ENCODE data around the gene RPEL1. TPM values are rescaled to one million over a fixed set of nuclear protein-coding genes. Genes with fewer than 3 reads are reported as not detected.
A peak's percentile ranks its signal among the peaks of the same experiment; 100 is the strongest.

Gene RPEL1
- total RNA-seq, 4 donors from 2014 or later: 0.26 to 0.35 TPM; not detected in 2

DNA sequence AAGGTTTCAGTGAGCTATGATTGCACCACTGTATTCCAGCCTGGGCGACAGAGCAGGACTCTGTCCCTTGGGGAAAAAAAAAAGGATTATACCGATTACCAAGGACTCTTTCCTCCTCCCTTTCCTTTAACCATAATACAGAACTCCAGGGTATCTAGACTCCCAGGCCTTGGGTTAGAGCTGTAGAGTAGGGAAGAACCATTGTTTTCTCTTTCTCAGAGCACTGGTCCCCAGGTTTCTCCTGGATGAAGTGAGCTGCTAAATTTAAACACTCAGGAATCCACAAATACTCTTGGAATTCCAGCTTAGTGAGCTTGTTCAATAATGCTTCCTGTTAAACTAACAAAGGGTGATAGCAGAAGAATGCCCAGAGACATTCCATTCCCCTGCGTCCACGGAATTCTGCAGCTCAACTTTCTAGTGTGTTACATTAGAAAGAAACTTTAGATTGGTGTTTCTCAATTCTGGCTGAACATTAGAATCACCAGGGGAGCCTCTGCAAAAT lies 14.6 kb upstream of the RPEL1 start:
- peak overlapping the region in 1 of 2 donors; percentile 57 for H3K27ac ChIP-seq

DNA sequence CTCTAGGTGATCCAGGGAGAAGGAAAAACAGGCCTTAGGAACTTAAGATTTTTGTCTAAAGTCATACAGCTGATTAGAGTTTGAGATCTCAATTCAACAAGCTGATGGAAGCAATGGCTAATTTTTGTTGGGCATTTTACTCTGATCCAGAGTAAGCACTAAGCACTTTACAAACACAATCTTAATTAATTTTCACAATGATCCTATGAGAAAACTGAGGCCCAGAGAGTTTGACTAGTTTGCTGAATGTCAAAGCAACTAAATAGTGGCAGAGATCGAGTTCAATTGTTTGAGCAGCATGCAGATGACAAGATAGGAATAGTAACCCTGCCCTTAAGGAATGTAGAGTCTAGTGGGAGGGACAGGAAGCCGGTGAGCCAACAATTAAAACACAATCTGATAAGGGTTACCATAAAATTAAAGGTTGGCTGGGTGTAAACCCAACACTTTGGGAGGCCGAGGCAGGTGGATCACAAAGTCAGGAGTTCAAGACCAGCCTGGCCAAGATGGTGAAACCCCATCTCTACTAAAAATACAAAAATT lies 13.5 kb upstream of the RPEL1 start:
- Histone ChIP-seq H3K36me3 (no peaks in the 10 kb centered on the region), H3K27me3 (no peaks in the 10 kb centered on the region), H3K4me3 (no peak overlapping the region), H3K4me1 (no peaks in the 10 kb centered on the region), H3K9me3 (no peaks in the 10 kb centered on the region), H3K27ac (no peak overlapping the region)
- DNase-seq: no peak
- intact Hi-C loops (cut with DNase I; ENCODE audit: low total_unique reads): no loop called here
- TF ChIP-seq POLR2A (IDR thresholded peaks at IDR 0.05): no peak
- TF ChIP-seq, protein P1, sequence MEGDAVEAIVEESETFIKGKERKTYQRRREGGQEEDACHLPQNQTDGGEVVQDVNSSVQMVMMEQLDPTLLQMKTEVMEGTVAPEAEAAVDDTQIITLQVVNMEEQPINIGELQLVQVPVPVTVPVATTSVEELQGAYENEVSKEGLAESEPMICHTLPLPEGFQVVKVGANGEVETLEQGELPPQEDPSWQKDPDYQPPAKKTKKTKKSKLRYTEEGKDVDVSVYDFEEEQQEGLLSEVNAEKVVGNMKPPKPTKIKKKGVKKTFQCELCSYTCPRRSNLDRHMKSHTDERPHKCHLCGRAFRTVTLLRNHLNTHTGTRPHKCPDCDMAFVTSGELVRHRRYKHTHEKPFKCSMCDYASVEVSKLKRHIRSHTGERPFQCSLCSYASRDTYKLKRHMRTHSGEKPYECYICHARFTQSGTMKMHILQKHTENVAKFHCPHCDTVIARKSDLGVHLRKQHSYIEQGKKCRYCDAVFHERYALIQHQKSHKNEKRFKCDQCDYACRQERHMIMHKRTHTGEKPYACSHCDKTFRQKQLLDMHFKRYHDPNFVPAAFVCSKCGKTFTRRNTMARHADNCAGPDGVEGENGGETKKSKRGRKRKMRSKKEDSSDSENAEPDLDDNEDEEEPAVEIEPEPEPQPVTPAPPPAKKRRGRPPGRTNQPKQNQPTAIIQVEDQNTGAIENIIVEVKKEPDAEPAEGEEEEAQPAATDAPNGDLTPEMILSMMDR (IDR thresholded peaks at IDR 0.05): no peak

More for the DNA sequence above, 14.6 kb upstream of the RPEL1 start:
- H3K9me3 ChIP-seq: no peaks in the 10 kb centered on the region
- TF ChIP-seq POLR2A (IDR thresholded peaks at IDR 0.05): no peak
- TF ChIP-seq, protein P1 (IDR thresholded peaks at IDR 0.05): no peak
- H3K27me3 ChIP-seq: no peaks in the 10 kb centered on the region
- no peaks in the 10 kb centered on the region for H3K4me1 ChIP-seq
- intact Hi-C loops (cut with DNase I; ENCODE audit: low total_unique reads): no loop called here
- no peak overlapping the region for H3K4me3 ChIP-seq
- no peak for DNase-seq
- no peaks in the 10 kb centered on the region for H3K36me3 ChIP-seq

- no peak overlapping the region for H3K27ac ChIP-seq
- no peaks in the 10 kb centered on the region for H3K27me3 ChIP-seq
- H3K4me1 ChIP-seq: no peaks in the 10 kb centered on the region
- no peak for TF ChIP-seq POLR2A (IDR thresholded peaks at IDR 0.05)
- TF ChIP-seq, protein P1 (IDR thresholded peaks at IDR 0.05): no peak
- intact Hi-C loops (cut with DNase I; ENCODE audit: low total_unique reads): no loop called here
- H3K36me3 ChIP-seq: no peaks in the 10 kb centered on the region
- no peak overlapping the region for H3K4me3 ChIP-seq
- no peaks in the 10 kb centered on the region for H3K9me3 ChIP-seq
- no peak for DNase-seq
Measured at GRCh38 chr10:103232772-103233488, 12.8 kb upstream of the RPEL1 start.

DNA sequence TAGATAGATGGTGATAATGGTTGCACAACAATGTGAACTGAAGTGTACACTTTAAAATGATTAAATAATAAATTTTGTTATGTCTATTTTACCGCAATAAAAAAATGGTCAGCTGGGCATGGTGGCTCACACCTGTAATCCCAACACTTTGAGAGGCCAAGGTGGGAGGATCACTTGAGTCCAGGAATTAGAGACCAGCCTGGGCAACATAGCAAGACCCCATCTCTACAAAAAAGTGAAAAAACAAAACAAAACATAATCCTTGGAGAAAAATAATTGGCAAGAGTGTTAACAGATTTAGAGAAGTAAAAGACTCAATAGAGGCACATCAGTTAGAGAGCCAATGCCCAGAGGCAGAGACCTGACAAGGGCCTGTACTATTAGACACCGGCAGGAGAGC lies 9.9 kb upstream of the RPEL1 start:
- no peak overlapping the region for H3K27ac ChIP-seq
- TF ChIP-seq POLR2A (IDR thresholded peaks at IDR 0.05): no peak
- TF ChIP-seq, protein P1 (IDR thresholded peaks at IDR 0.05): no peak
- intact Hi-C loops (cut with DNase I; ENCODE audit: low total_unique reads): no loop called here
- no peaks in the 10 kb centered on the region for H3K4me1 ChIP-seq
- H3K9me3 ChIP-seq: no peaks in the 10 kb centered on the region
- H3K36me3 ChIP-seq: no peaks in the 10 kb centered on the region
- no peak overlapping the region for H3K4me3 ChIP-seq
- DNase-seq: no peak
- H3K27me3 ChIP-seq: no peaks in the 10 kb centered on the region

DNA sequence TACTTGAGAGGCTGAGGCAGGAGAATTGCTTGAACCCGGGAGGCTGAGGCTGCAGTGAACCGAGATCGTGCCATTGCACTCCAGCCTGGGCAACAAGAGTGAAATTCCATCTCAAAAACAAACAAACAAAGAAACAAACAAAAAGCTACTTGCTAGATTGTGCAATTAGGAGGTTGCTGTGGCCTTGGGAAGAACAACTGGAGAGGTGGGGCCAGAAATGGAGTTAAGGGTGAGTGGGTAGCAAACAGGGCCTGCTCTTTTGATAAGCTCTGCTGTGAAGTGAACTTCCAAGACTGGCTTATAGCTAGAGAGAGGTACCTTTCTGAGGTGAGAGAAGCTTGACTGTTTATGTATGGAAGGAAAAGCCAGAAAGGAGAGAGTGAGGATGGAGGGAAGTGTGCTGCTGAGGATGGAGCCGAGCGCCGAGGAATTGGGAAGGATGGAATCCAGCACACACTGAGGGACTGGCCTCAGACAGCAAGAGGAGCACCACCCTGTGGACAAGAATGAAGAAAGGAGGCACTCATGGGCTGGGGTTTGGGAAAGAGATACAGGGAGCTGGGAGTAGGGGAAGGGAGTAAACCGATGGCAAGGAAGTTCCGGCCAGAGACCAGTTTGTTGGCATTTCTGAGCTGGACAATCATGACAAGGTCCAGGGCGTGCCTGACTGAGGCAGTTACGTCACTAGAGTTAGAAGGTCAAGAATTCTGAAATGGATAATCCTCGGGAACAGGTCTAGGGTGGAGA lies 7.0 kb upstream of the RPEL1 start:
- Histone ChIP-seq H3K9me3 (no peaks in the 10 kb centered on the region), H3K4me1 (no peaks in the 10 kb centered on the region), H3K27ac (no peak overlapping the region), H3K36me3 (no peaks in the 10 kb centered on the region), H3K4me3 (no peak overlapping the region), H3K27me3 (no peaks in the 10 kb centered on the region)
- TF ChIP-seq, protein P1 (IDR thresholded peaks at IDR 0.05): peak in 1 of 4 experiments; percentile 15
- TF ChIP-seq POLR2A (IDR thresholded peaks at IDR 0.05): no peak
- intact Hi-C loops (cut with DNase I; ENCODE audit: low total_unique reads): no loop called here
- DNase-seq: no peak

Data from uterus (tissue), 4 donors.